Measurements from ENCODE around the gene NBPF6.
"Not testable (repeated sequence)": the region's sequence is repeated elsewhere in the genome, so short reads cannot be mapped to it uniquely, and the experiment has no call there.

Gene NBPF6

GRCh38 chr1:108470750-108471149 lies 20.6 kb downstream of the NBPF6 start:
- H3K4me3 ChIP-seq (ENCODE audit: low read depth, low read length); H3K27me3 ChIP-seq (ENCODE audit: insufficient read depth, low read depth, severe bottlenecking); H3K36me3 ChIP-seq; DNase-seq; H3K27ac ChIP-seq; H3K9me3 ChIP-seq (ENCODE audit: severe bottlenecking): not testable (repeated sequence)

DNA sequence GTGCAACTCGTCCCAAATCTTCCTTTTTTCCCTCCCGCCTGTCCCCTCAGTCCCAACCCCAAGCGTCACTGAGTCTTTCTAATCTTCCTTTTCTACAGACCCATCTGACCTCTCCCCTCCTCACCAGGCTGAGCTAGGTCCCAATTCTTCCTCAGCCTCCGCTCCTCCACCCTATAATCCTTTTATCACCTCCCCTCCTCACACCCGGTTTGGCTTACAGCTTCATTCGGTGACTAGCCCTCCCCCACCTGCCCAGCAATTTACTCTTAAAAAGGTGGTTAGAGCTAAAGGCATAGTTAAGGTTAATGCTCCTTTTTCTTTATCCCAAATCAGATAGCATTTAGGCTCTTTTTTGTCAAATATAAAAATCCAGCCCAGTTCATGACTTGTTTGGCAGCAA lies 24.4 kb downstream of the NBPF6 start:
- not testable (repeated sequence) for H3K4me3 ChIP-seq (ENCODE audit: low read depth, low read length); H3K27ac ChIP-seq; H3K27me3 ChIP-seq (ENCODE audit: insufficient read depth, low read depth, severe bottlenecking); H3K36me3 ChIP-seq; H3K9me3 ChIP-seq (ENCODE audit: severe bottlenecking)
- peak; percentile 9 for DNase-seq

DNA sequence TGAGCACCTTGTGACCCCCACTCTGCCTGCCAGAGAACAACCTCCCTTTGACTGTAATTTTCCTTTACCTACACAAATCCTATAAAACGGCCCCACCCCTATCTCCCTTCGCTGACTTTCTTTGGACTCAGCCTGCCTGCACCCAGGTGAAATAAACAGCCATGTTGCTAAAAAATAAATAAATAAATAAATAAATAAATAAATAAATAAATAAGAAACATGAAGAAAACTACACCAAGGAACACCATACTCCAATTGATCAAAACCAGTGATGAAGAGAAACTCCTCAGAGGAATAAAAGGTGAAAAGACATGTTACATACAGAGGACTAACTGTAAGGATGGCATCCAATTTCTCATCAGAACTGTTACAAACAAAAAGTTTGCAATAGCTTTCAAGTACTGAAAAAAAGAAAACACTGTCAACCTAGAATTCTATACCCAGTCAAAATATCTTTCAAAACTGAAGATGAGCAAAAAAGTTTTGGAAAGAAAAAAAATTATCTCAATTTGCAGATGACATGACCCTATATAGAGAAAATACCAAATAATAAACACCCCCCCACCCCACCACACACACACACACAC lies 28.4 kb downstream of the NBPF6 start:
- TF ChIP-seq, protein P1, sequence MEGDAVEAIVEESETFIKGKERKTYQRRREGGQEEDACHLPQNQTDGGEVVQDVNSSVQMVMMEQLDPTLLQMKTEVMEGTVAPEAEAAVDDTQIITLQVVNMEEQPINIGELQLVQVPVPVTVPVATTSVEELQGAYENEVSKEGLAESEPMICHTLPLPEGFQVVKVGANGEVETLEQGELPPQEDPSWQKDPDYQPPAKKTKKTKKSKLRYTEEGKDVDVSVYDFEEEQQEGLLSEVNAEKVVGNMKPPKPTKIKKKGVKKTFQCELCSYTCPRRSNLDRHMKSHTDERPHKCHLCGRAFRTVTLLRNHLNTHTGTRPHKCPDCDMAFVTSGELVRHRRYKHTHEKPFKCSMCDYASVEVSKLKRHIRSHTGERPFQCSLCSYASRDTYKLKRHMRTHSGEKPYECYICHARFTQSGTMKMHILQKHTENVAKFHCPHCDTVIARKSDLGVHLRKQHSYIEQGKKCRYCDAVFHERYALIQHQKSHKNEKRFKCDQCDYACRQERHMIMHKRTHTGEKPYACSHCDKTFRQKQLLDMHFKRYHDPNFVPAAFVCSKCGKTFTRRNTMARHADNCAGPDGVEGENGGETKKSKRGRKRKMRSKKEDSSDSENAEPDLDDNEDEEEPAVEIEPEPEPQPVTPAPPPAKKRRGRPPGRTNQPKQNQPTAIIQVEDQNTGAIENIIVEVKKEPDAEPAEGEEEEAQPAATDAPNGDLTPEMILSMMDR (IDR thresholded peaks at IDR 0.05; ENCODE audit: low read depth, low read length), result no peak
- Histone ChIP-seq H3K27ac (no peak overlapping the region), H3K9me3 (ENCODE audit: severe bottlenecking) (no peaks in the 10 kb centered on the region), H3K4me3 (ENCODE audit: low read depth, low read length) (no peak overlapping the region), H3K27me3 (ENCODE audit: insufficient read depth, low read depth, severe bottlenecking) (no peaks in the 10 kb centered on the region), H3K36me3 (no peaks in the 10 kb centered on the region)
- no peak for DNase-seq

- DNase-seq, result no peak
- H3K36me3 ChIP-seq, result no peaks in the 10 kb centered on the region
- no peaks in the 10 kb centered on the region for H3K27me3 ChIP-seq (ENCODE audit: insufficient read depth, low read depth, severe bottlenecking)
- peaks cover 14% of the 10 kb centered on the region for H3K9me3 ChIP-seq (ENCODE audit: severe bottlenecking)
- TF ChIP-seq, protein P1 (IDR thresholded peaks at IDR 0.05; ENCODE audit: low read depth, low read length), result no peak
- H3K4me3 ChIP-seq (ENCODE audit: low read depth, low read length), result no peak overlapping the region
- no peak overlapping the region for H3K27ac ChIP-seq
These were observed 32.6 kb downstream of the NBPF6 start for GRCh38 chr1:108482708-108483107.

DNA sequence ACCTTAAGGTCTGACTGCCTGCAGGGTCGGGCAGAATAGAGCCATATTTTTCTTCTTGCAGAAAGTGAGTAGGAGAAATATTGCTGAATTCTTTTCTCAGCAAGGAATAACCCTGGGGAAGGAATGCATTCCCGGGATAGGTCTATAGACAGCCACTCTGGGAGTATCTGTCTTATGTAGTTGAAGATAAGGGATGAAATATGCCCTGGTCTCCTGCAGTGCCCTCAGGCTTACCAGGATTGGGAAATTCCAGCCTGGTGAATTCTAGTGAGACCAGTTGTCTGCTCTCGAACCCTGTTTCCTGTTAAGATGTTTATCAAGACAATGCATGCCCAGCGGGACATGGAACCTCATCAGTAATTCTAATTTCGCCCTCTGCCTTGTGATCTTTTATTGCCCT lies 35.8 kb downstream of the NBPF6 start:
- H3K36me3 ChIP-seq; H3K4me3 ChIP-seq (ENCODE audit: low read depth, low read length); H3K27ac ChIP-seq; H3K27me3 ChIP-seq (ENCODE audit: insufficient read depth, low read depth, severe bottlenecking); DNase-seq: not testable (repeated sequence)
- H3K9me3 ChIP-seq (ENCODE audit: severe bottlenecking), result peaks cover 14% of the 10 kb centered on the region

DNA sequence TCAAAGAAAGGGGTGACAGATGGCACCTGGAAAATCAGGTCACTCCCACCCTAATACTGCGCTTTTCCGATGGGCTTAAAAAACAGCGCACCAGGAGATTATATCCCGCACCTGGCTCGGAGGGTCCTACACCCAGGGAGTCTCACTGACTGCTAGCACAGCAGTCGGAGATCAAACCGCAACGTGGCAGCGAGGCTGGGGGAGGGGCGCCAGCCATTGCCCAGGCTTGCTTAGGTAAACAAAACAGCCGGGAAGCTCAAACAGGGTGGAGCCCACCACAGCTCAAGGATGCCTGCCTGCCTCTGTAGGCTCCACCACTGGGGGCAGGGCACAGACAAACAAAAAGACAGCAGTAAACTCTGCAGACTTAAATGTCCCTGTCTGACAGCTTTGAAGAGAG lies 36.6 kb downstream of the NBPF6 start:
- H3K36me3 ChIP-seq; DNase-seq; H3K27ac ChIP-seq; H3K4me3 ChIP-seq (ENCODE audit: low read depth, low read length); H3K27me3 ChIP-seq (ENCODE audit: insufficient read depth, low read depth, severe bottlenecking): not testable (repeated sequence)
- H3K9me3 ChIP-seq (ENCODE audit: severe bottlenecking), result peaks cover 14% of the 10 kb centered on the region

DNA sequence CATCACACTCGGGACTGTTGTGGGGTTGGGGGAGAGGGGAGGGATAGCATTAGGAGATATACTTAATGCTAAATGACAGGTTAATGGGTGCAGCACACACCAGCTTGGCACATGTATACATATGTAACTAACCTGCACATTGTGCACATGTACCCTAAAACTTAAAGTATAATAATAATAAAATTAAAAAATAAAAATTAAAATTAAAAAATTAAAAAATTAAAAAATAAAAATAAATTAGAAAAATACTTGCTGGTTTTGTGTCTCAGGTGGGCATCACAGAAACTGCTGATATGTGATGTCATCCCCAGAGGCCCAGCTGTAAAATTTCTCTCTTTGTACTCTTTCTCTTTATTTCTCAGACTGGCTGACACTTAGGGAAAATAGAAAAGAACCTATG lies 44.9 kb downstream of the NBPF6 start:
- H3K4me3 ChIP-seq (ENCODE audit: low read depth, low read length); H3K27me3 ChIP-seq (ENCODE audit: insufficient read depth, low read depth, severe bottlenecking); DNase-seq; H3K36me3 ChIP-seq; H3K27ac ChIP-seq; H3K9me3 ChIP-seq (ENCODE audit: severe bottlenecking): not testable (repeated sequence)

- H3K4me3 ChIP-seq (ENCODE audit: low read depth, low read length); H3K27ac ChIP-seq; H3K27me3 ChIP-seq (ENCODE audit: insufficient read depth, low read depth, severe bottlenecking); DNase-seq; H3K36me3 ChIP-seq; H3K9me3 ChIP-seq (ENCODE audit: severe bottlenecking): not testable (repeated sequence)
These were observed 46.7 kb downstream of the NBPF6 start for GRCh38 chr1:108496856-108497255.

GRCh38 chr1:108502138-108502537 lies 52.0 kb downstream of the NBPF6 start:
- no peaks in the 10 kb centered on the region for H3K36me3 ChIP-seq
- no peaks in the 10 kb centered on the region for H3K9me3 ChIP-seq (ENCODE audit: severe bottlenecking)
- no peaks in the 10 kb centered on the region for H3K27me3 ChIP-seq (ENCODE audit: insufficient read depth, low read depth, severe bottlenecking)
- TF ChIP-seq, protein P1 (IDR thresholded peaks at IDR 0.05; ENCODE audit: low read depth, low read length), result no peak
- DNase-seq, result no peak
- H3K4me3 ChIP-seq (ENCODE audit: low read depth, low read length), result no peak overlapping the region
- H3K27ac ChIP-seq, result no peak overlapping the region

Measured in WERI-Rb-1 (cell line).